GM11168 (cell line): ENCODE measurements around the gene ERC2.

Experiments
- in situ Hi-C: fragments of 300-500 bp; cut with MboI; formaldehyde crosslinking; loops from one replicate; pipeline ENCODE4 v1.12.0; 2022; ENCODE audit warnings: low sequenced_read_pairs; ENCODE audit not compliant: unreplicated experiment

ERC2 gene

DNA sequence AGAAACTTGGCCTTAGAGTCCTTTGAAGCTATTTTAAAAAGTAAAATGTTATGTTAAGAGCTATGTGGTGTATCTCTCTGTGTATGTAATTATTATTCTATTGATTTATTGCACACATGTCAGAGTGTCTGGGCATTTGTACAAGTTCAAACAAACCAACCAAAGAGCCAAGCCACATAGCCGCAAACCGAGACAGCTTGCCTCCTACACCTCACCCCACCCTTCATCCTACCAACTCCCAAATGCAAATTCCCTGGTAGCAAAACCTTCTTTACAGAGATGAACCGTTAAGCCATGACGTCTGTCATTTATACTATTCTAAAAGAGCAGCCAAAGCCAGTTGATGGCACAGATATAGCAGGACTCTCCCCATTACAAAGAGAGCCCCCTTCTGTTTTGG is 332.3 kb downstream of the ERC2 start:
- in situ Hi-C loops = no loop called here

DNA sequence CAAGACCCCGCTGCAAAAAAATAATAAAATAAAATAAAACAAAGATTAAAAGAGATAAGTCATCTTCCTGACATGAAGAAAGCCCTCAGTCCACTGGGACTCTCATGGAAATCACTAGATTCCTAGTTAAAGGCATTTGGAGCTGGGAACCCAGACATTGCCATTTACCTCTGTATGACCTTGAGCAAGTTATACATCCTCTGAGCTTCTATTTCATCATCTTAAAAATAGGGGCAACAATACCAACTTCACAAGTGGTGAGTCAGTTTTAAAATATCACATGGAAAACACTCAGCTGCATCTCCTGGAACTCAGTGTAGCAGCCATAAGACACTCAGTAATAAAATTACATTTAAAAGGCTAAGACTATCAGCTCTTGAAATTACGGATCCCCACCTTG is 334.8 kb downstream of the ERC2 start:
- in situ Hi-C loops = no loop called here

GRCh38 chr3:56132762-56133161 is 335.5 kb downstream of the ERC2 start:
- in situ Hi-C loops = no loop called here

DNA sequence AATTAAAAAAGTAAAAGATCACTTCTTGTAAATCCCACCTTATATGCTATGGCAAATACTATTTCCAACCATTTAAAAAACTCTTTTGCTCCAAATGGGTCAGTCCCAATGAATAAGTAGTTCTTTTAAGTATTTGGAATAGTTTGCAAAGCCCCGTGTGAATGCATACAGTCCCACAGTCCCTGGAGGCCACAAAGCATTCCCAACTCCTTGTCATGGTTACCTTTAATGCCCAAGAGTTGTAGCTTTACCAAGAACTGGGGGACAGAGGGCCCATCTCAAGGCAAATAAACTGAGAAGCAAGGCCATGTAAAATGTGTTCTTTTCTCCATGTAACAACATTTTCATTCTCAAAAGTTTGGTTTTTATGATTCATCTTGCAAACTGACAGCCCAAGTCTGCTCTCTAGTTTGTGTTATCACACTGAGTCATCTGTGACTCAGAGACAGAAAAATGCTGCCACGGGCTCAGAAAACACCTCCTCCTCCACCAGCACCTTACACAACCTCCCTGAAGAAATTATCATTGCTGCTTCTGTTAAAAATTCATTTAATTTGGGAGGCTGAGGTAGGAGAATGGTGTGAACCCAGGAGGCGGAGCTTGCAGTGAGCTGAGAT is 336.2 kb downstream of the ERC2 start:
- in situ Hi-C loops = no loop called here

DNA sequence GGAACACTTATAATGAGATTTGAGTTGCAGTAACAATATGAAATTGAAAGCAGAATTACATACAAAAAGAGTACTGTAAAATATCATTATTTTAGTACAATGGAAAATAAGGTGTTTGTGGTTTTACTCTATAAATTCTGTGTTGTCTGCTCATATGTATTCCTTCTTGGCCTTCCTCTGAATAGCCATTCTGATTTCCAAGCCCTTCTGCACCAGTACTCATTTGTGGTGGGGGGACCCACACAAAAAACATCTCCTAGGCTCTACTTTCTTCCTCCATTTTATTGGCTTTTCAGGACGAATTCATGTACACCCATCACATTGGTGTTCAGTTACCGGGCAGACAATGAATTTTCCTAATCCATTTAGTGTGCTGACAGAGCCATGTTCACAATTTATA is 338.2 kb downstream of the ERC2 start:
- in situ Hi-C loops = no loop called here

- in situ Hi-C loops = no loop called here
These were observed 341.6 kb downstream of the ERC2 start for GRCh38 chr3:56126632-56127031.

DNA sequence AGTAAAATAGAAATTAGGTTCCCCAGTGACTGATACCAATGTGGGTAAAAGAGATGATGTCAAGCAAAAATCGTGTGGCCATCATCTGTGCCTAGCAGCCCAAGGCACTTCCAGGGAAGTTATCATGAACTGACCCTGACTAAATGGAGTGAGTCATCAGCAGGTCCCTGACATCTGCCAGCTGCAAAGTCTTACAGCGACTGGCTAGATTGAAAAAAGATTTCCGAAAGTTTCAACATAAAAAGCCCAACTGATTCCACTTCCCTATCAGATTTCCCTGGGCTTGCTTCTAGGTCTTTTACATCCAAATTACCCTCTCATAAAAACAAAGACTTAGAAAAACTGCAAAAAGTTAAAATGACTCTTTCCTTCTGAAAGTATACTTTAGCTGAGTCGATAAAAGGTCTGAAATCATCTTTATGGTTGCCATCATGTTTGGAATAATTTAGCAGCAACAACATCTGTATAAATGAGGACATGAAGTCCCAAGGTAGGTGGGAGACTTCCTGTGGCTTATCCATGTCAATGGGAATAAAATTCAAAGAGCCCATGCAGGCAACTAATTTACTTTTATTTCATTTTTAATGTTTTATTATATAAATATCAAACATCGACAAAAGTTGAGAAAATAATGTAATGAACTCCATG is 342.8 kb downstream of the ERC2 start:
- in situ Hi-C loops = no loop called here

DNA sequence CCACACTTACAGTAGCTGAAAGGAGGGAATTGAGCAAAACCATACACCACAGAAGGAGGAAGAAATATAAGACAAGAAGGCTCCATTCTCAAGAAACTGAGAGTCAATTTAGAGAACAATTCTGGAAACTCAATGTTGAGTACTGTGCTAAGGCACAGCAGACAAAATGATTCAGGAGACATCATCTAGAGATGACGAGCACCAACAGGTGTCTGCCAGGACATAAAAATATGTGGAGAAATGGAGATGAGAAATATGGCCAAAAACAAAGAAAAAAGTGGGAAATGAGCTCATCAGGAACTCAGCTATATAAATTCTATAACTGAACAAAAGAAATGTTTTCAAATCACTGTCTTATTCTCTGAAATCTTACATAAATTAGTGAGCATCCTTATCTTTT is 343.7 kb downstream of the ERC2 start:
- in situ Hi-C loops = no loop called here

DNA sequence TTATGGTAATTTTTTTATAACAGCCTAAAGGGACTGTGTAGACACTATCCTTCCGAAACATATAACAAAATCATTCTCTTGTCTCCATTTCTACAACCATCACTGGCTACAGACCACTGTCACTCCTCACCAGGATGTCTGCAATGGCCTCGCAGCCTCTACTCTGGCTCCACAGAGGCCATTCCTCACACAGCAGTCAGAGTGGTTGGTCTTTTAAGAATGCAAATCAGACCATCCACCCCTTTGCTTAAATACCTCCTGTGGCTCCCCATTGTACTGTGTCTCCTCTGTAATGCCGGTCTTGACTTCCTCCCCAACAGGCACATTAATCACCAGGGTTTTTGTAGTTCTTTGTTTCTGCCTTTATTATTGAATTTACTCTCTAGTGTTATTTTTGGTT is 344.8 kb downstream of the ERC2 start:
- in situ Hi-C loops = no loop called here

GRCh38 chr3:56122911-56123310 is 345.4 kb downstream of the ERC2 start:
- in situ Hi-C loops = no loop called here

DNA sequence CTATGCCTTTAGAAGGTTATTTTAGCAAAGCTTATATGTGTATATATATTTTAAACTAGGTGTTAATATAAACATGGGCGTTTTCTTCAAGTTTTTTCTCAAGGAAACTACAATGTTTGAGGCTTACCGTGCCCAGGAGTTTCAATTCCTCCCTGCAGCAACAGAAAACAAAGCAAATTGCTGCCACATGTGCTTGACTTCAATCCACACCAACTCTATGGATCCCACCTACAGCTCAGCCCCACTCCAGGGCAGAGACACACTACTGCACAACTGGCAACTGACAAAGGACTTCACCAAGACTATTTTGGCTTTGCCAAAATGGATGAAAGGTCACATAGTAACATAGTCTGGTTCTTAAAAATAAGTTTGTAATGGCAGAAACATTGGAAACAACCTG is 346.6 kb downstream of the ERC2 start:
- in situ Hi-C loops = no loop called here

DNA sequence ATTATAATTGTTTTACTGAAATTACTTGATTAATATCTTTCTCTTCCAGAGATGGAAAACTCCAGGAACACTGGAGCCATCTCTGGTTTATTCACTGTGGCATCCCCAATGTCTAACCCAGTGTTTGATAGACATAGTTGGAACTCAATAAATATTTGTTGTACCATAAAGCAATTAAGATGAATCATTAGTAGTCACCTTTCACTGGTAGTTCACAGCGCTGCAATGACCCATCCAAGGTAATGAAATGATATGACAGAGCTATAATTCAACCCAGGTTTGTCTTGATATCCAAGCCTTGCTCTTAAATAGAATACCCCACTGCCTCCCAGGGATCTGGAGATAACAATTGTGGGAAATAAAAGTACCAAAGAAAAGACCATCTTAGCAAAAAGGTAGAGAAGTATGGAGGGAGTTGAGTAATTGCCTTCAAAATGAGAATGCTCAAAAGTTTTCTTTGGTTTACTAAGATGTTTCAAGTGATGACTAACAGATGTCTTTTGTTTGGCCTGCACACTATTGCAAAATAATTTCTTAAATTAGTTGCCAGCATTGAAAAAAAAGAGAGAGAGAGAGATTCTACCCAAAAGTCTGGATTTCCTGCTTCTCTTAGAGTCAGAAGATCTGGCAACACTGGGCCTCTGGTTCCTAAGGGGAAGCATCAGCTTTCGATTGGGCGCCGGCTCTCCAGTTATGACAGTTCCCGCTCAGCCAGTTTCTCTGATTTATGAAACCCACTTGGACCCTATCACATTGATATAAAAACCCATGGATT is 348.5 kb downstream of the ERC2 start:
- in situ Hi-C loops = no loop called here

- in situ Hi-C loops = no loop called here
These were observed 349.3 kb downstream of the ERC2 start for GRCh38 chr3:56118968-56119367.

GRCh38 chr3:56115698-56116097 is 352.6 kb downstream of the ERC2 start:
- in situ Hi-C loops = no loop called here

GRCh38 chr3:56115199-56115598 is 353.1 kb downstream of the ERC2 start:
- in situ Hi-C loops = no loop called here

DNA sequence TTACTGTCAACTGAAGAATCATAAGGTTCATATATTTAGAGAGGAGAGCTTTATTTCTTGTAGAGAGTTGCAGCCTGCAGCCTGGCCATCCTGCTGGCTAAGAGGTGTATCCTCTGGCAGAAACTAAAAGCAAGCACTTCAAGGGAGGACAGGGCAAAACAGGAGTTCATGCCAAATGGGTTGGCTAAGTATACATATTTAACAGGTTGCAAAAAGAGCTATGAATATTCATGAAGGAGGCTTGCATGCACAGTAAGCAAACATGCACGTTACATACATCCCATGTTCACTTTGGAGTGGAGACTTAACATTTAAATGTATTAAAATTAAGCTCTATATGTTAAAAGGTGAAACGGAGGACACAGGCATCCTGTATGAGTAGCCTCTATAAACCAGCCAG is 354.4 kb downstream of the ERC2 start:
- in situ Hi-C loops = no loop called here

DNA sequence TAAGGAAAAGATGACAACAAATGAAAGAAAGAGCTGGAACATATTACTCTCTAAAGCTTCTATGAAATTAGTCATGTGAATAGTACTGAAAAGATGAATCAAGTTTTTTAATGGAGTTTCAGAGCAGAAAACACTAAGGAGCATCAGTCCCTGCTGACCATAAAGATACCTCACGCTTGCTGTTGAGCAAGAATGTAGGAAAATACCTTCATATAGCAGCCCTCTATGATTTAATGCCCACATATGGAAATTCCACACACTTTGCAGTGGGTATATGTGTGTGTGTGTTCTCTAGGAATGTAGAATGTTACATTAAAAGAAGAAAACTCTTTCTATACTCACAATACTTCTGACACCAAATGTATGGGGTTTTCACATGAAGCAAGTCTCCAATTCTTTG is 355.0 kb downstream of the ERC2 start:
- in situ Hi-C loops = no loop called here

DNA sequence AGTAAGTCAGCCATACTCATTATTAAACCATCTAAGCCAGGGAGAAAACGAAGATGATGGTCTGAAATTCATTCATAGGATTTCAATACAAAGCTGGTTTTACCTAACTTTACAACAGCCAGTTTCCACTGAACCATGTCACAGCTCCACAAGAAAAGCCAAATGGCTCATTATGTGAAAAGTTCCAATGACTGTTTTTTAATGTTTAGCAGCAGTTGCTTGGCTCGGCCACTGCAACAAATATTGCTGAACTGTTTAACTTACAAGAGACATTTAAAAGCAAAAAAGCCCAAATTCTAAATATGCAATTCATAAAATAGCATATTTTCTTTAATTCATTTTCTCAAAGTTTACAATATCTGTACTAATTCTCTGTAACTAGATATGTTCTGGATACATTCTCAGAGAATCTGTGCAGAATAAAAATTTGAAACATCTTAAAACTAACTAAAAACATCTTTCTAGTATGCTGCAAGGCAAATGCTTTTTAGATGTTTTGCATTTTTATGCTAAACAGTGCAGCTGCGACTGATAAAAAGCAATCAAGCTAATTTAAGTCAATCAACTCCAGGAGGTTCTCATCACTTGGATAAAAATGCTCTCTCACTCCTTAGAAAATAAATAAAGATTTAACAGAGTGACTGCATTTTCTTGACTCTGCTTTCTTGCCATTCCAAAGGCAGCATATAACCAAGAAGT is 356.5 kb downstream of the ERC2 start:
- in situ Hi-C loops = no loop called here

GRCh38 chr3:56110886-56111285 is 357.4 kb downstream of the ERC2 start:
- in situ Hi-C loops = no loop called here

DNA sequence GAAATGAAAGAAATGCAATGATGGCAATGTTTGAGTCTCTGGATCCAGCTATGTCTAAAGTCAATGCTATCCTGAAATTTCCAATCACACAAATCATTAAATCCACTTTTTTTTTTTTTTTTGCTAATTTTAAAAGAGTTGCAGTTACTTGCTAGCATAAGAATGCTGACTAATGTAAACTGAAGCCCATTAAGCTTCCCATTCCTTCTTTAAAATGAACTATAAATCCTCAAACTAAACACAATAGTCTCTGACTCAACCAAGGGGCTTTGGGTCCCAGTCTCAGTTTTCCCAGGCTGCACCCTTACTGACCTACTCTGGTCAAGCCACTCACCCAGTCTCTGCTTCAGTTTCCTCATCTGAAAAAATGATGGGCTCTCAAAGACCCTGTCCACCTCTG is 361.1 kb downstream of the ERC2 start:
- in situ Hi-C loops = no loop called here

- in situ Hi-C loops = no loop called here
These were observed 366.2 kb downstream of the ERC2 start for GRCh38 chr3:56102032-56102431.
